ENCODE results near the gene PPAN. TPM values are rescaled to one million over a fixed set of nuclear protein-coding genes. Genes with fewer than 3 reads are reported as not detected.

The PPAN gene
- total RNA-seq, 4 donors from 2014 or later: 26.2 to 33.0 (median 29.7) TPM

GRCh38 chr19:10146142-10146541 is 40.0 kb downstream of the PPAN start:
- peaks cover 56 to 67% of the 10 kb centered on the region in 2 donors for H3K36me3 ChIP-seq
- H3K4me1 ChIP-seq: no peaks in the 10 kb centered on the region
- H3K27me3 ChIP-seq: no peaks in the 10 kb centered on the region
- TF ChIP-seq POLR2A (IDR thresholded peaks at IDR 0.05): no peak
- TF ChIP-seq, protein P1, sequence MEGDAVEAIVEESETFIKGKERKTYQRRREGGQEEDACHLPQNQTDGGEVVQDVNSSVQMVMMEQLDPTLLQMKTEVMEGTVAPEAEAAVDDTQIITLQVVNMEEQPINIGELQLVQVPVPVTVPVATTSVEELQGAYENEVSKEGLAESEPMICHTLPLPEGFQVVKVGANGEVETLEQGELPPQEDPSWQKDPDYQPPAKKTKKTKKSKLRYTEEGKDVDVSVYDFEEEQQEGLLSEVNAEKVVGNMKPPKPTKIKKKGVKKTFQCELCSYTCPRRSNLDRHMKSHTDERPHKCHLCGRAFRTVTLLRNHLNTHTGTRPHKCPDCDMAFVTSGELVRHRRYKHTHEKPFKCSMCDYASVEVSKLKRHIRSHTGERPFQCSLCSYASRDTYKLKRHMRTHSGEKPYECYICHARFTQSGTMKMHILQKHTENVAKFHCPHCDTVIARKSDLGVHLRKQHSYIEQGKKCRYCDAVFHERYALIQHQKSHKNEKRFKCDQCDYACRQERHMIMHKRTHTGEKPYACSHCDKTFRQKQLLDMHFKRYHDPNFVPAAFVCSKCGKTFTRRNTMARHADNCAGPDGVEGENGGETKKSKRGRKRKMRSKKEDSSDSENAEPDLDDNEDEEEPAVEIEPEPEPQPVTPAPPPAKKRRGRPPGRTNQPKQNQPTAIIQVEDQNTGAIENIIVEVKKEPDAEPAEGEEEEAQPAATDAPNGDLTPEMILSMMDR (IDR thresholded peaks at IDR 0.05): no peak
- H3K27ac ChIP-seq: no peak overlapping the region
- DNase-seq: no peak
- no peak overlapping the region for H3K4me3 ChIP-seq (replicated peaks in 1 of 3)
- H3K9me3 ChIP-seq: no peaks in the 10 kb centered on the region
- intact Hi-C loops (cut with DNase I): no loop called here
- WGBS, 2 donors: 94 to 96% methylated on average over 8 to 9 of the region's 14 CpGs

GRCh38 chr19:10149427-10149826 is 43.3 kb downstream of the PPAN start:
- intact Hi-C loops (cut with DNase I): no loop called here
- WGBS, 2 donors: 95 to 97% methylated on average over 12 of the region's 12 CpGs
- H3K27ac ChIP-seq: no peak overlapping the region
- H3K9me3 ChIP-seq: no peaks in the 10 kb centered on the region
- TF ChIP-seq POLR2A (IDR thresholded peaks at IDR 0.05): no peak
- TF ChIP-seq, protein P1 (IDR thresholded peaks at IDR 0.05): no peak
- no peak for DNase-seq
- H3K36me3 ChIP-seq: peaks cover 49 to 55% of the 10 kb centered on the region in 2 donors
- H3K27me3 ChIP-seq: no peaks in the 10 kb centered on the region
- no peaks in the 10 kb centered on the region for H3K4me1 ChIP-seq
- H3K4me3 ChIP-seq (replicated peaks in 1 of 3): no peak overlapping the region

DNA sequence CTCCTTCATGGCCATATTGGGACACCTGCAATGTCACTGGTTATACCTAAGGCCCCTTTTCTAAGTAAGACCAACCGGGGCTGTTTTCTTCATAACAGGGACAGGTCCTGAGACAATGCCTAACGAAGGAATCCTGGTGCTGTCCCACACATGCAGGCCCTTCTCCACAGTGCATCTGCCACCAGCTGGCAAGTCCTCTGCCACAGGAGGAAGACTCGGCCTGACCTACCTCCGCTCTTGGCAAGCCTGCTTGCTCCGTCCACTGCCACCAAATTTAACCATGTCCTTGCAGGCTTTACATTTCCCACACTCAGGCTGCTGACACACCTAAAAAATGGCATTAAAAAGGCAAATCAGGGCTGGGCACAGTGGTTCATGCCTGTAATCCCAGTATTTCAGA is 45.4 kb downstream of the PPAN start:
- intact Hi-C loops (cut with DNase I): no loop called here

GRCh38 chr19:10152100-10152499 is 45.9 kb downstream of the PPAN start:
- TF ChIP-seq, protein P1 (IDR thresholded peaks at IDR 0.05): no peak
- TF ChIP-seq POLR2A (IDR thresholded peaks at IDR 0.05): no peak
- H3K27ac ChIP-seq: no peak overlapping the region
- WGBS, 2 donors: 88 to 92% methylated on average over 3 of the region's 3 CpGs
- H3K27me3 ChIP-seq: no peaks in the 10 kb centered on the region
- H3K4me1 ChIP-seq: no peaks in the 10 kb centered on the region
- peaks cover 46 to 52% of the 10 kb centered on the region in 2 donors for H3K36me3 ChIP-seq
- H3K4me3 ChIP-seq (replicated peaks in 1 of 3): no peak overlapping the region
- intact Hi-C loops (cut with DNase I): no loop called here
- no peaks in the 10 kb centered on the region for H3K9me3 ChIP-seq
- no peak for DNase-seq

More for the DNA sequence above, 45.4 kb downstream of the PPAN start:
- Histone ChIP-seq H3K9me3 (no peaks in the 10 kb centered on the region), H3K36me3 (peaks cover 52% of the 10 kb centered on the region in 2 donors), H3K4me1 (no peaks in the 10 kb centered on the region), H3K27ac (no peak overlapping the region), H3K4me3 (replicated peaks in 1 of 3) (no peak overlapping the region), H3K27me3 (no peaks in the 10 kb centered on the region)
- WGBS, 2 donors: 87 to 94% methylated on average over 5 of the region's 5 CpGs
- no peak for DNase-seq
- TF ChIP-seq, protein P1 (IDR thresholded peaks at IDR 0.05): no peak
- no peak for TF ChIP-seq POLR2A (IDR thresholded peaks at IDR 0.05)

- H3K36me3 ChIP-seq: peaks cover 60 to 61% of the 10 kb centered on the region in 2 donors
- H3K4me3 ChIP-seq (replicated peaks in 1 of 3): no peak overlapping the region
- H3K27me3 ChIP-seq: no peaks in the 10 kb centered on the region
- DNase-seq: no peak
- H3K9me3 ChIP-seq: no peaks in the 10 kb centered on the region
- H3K27ac ChIP-seq: no peak overlapping the region
- TF ChIP-seq, protein P1 (IDR thresholded peaks at IDR 0.05): no peak
- TF ChIP-seq POLR2A (IDR thresholded peaks at IDR 0.05): no peak
- 87 to 92% methylated on average over 4 of the region's 4 CpGs for WGBS, 2 donors
- no peaks in the 10 kb centered on the region for H3K4me1 ChIP-seq
- intact Hi-C loops (cut with DNase I): no loop called here
Measured at GRCh38 chr19:10155839-10156238, 49.7 kb downstream of the PPAN start.
